ENCODE results near the gene CLDND2. TPM values are rescaled to one million over a fixed set of nuclear protein-coding genes. Genes with fewer than 3 reads are reported as not detected.

Gene CLDND2
- total RNA-seq, 1 experiment from 2014 or later = 1.8 TPM

- TF ChIP-seq POLR2AphosphoS5 (IDR thresholded peaks at IDR 0.05; ENCODE audit: low read depth, low read length) = no peak
- no peak for TF ChIP-seq SIN3A (IDR thresholded peaks at IDR 0.05; ENCODE audit: low read depth)
- TF ChIP-seq TCF7L2 (IDR thresholded peaks at IDR 0.05; ENCODE audit: borderline replicate concordance, extremely low read depth, insufficient read depth, insufficient read length) = no peak
- no peak for TF ChIP-seq ZBTB33 (IDR thresholded peaks at IDR 0.05; ENCODE audit: extremely low read depth, insufficient replicate concordance, low read length)
- TF ChIP-seq ZNF274 (IDR thresholded peaks at IDR 0.05; ENCODE audit: low read depth, low read length) = no peak
- TF ChIP-seq EZH2phosphoT487 (IDR thresholded peaks at IDR 0.05; ENCODE audit: borderline replicate concordance) = no peak
Measured at GRCh38 chr19:51347209-51347928, 21.4 kb downstream of the CLDND2 start (continued).

- no peak overlapping the region for H3K4me3 ChIP-seq (replicated peaks in 1 of 2; ENCODE audit: low read depth in 1 of 2, low read length in 2 of 2)
- no peak overlapping the region for H2AFZ ChIP-seq (ENCODE audit: low read depth, low read length, poor library complexity, severe bottlenecking)
- peaks cover 0 to 37% of the 10 kb centered on the region in 2 experiments; a peak in 3 of 4 replicates for H3K4me1 ChIP-seq (ENCODE audit: control insufficient read depth in 1 of 2, insufficient read depth in 2 of 2, low read length in 2 of 2)
- peak in 1 of 3 experiments; percentile 23; a peak in 1 of 6 replicates for TF ChIP-seq CTCF (IDR thresholded peaks at IDR 0.05 in 2 of 3, conservative IDR thresholded peaks at IDR 0.05 in 1 of 3; ENCODE audit: borderline replicate concordance in 1 of 3, insufficient read depth in 1 of 3, low read depth in 2 of 3, low read length in 2 of 3)
- no peak for TF ChIP-seq MAX (IDR thresholded peaks at IDR 0.05)
- H3K79me2 ChIP-seq (ENCODE audit: insufficient read depth, low read length) = no peaks in the 10 kb centered on the region
- DNase-seq (ENCODE audit: low read depth, low spot score) = no peak
- H4K20me1 ChIP-seq (ENCODE audit: insufficient read depth) = no peaks in the 10 kb centered on the region
- H3K27ac ChIP-seq (ENCODE audit: low read depth, low read length) = no peak overlapping the region
- ChIA-PET CTCF (no interaction called here), RAD21 (ENCODE audit: low non-redundant PET in 1 of 2, low total read pairs in 2 of 2, uncharacterized antibody in 2 of 2, unreplicated experiment in 2 of 2) (no interaction called here), POLR2A (no interaction called here)
- no peak overlapping the region for H3K4me2 ChIP-seq (ENCODE audit: low read length)
- no peaks in the 10 kb centered on the region for H3K27me3 ChIP-seq (ENCODE audit: insufficient read depth, low read length)
- peaks cover 3 to 14% of the 10 kb centered on the region in 2 experiments; a peak in 3 of 4 replicates for H3K36me3 ChIP-seq (ENCODE audit: control insufficient read depth in 1 of 2, insufficient read depth in 2 of 2, low read length in 2 of 2)
- no peaks in the 10 kb centered on the region for H3K9me3 ChIP-seq (ENCODE audit: control insufficient read depth in 1 of 2, insufficient read depth in 1 of 2, low read depth in 1 of 2, low read length in 2 of 2)
- ATAC-seq = no peak
- intact Hi-C loops (cut with micrococcal nuclease) = no loop called here
- no peak overlapping the region for H3K9ac ChIP-seq (ENCODE audit: low read length)
- H3K9me2 ChIP-seq (ENCODE audit: insufficient read depth) = no peaks in the 10 kb centered on the region
- BruUV-seq (replicated peaks) = no TSS peak
Measured at GRCh38 chr19:51346742-51347141, 22.1 kb downstream of the CLDND2 start.
